HepG2 (cell line): ENCODE data around the gene HTR3B. TPM values are rescaled to one million over a fixed set of nuclear protein-coding genes. Genes with fewer than 3 reads are reported as not detected.
A peak's percentile ranks its signal among the peaks of the same experiment; 100 is the strongest.

Experiments
- ATAC-seq: fragments of 200-7000 bp; cut with Tn5 transposase; 3 replicates; pipeline ENCODE4 v1.9.1; 2020; ENCODE audit warnings: mild to moderate bottlenecking, moderate library complexity
- BruUV-seq: library from RNA; stranded (reverse); fragments of 400-500 nt; replicated peaks from 2 replicates; lab custom pipeline; 2021; lab: Mats Ljungman, UMichigan
- CTCF ChIA-PET: fragments of 300-600 bp; formaldehyde crosslinking; extraction: SDS; loops from one replicate; lab custom pipeline; 2021; ENCODE audit warnings: low total read pairs, inconsistent platforms, low intra/inter-chr PET ratio; lab: Yijun Ruan, JAX
- POLR2A ChIA-PET: fragments of 350-600 bp; sonication (Branson Sonifier 250); formaldehyde crosslinking; loops from one replicate; lab custom pipeline; 2020; ENCODE audit warnings: antibody characterized with exemption, inconsistent platforms; lab: Yijun Ruan, JAX
- DNase-seq: peaks from one replicate; pipeline ENCODE4 v3.0.0-alpha.2; 2015; ENCODE audit warnings: low spot score
- FAIRE-seq: peaks from 3 replicates; lab custom pipeline; 2011; peaks lifted over from hg19 to GRCh38; lab: Jason Lieb, UNC
- H2AFZ ChIP-seq: one replicate; pipeline ENCODE4 v1.6.1; 2011; ENCODE audit warnings: low read length, inconsistent platforms
- H3K27ac ChIP-seq: fragments of 300-600 bp; 3 replicates; pipeline ENCODE4 v1.8.0; 2011; ENCODE audit warnings: mixed run types, mild to moderate bottlenecking, mixed read lengths, low read length, inconsistent platforms; ENCODE audit not compliant: insufficient read depth; ENCODE audit errors: extremely low read length
- H3K27me3 ChIP-seq, 2 experiments: fragments of 200-600 bp in 1 of 2; 2 replicates in 1 of 2; 3 replicates in 1 of 2; pipeline versions ENCODE4 v1.6.0 to v1.8.0; 2011; ENCODE audit warnings: low read length in 2 of 2, mild to moderate bottlenecking in 2 of 2, moderate library complexity in 2 of 2, inconsistent platforms in 1 of 2; ENCODE audit not compliant: insufficient read depth in 2 of 2, control insufficient read depth in 1 of 2
- H3K36me3 ChIP-seq, 2 experiments: fragments of 200-600 bp in 1 of 2; replicated peaks in 1 of 2; 2 replicates in 1 of 2; 3 replicates in 1 of 2; pipeline versions ENCODE4 v1.5.1 to v1.8.0; 2011; ENCODE audit warnings: low read length in 2 of 2, inconsistent platforms in 1 of 2; ENCODE audit not compliant: insufficient read depth in 2 of 2, control insufficient read depth in 1 of 2
- H3K4me1 ChIP-seq: 2 replicates; pipeline ENCODE4 v1.5.1; 2012; ENCODE audit warnings: low read length, inconsistent platforms; ENCODE audit not compliant: insufficient read depth
- H3K4me2 ChIP-seq: 2 replicates; pipeline ENCODE4 v1.6.0; 2011; ENCODE audit warnings: low read depth, low read length, inconsistent platforms
- H3K4me3 ChIP-seq, 3 experiments: fragments of 200-600 bp in 1 of 3; sonication (generic), shearing (Covaris generic) in 1 of 3; replicated peaks in 1 of 3; 2 replicates each; pipeline ENCODE4 v1.5.1; 2011 to 2016; ENCODE audit warnings: low read length in 3 of 3, inconsistent platforms in 2 of 3, low read depth in 2 of 3, mild to moderate bottlenecking in 2 of 3, control low read depth in 1 of 3, mixed read lengths in 1 of 3; ENCODE audit not compliant: insufficient read depth in 1 of 3
- H3K79me2 ChIP-seq: one replicate; pipeline ENCODE4 v1.6.1; 2011; ENCODE audit warnings: low read length, inconsistent platforms; ENCODE audit not compliant: insufficient read depth
- H3K9ac ChIP-seq: 2 replicates; pipeline ENCODE4 v1.6.0; 2011; ENCODE audit warnings: mild to moderate bottlenecking, low read depth, low read length, inconsistent platforms; ENCODE audit not compliant: insufficient read depth
- H3K9me3 ChIP-seq: 2 replicates; pipeline ENCODE4 v1.5.1; 2012; ENCODE audit warnings: mild to moderate bottlenecking, low read length
- H4K20me1 ChIP-seq: 2 replicates; pipeline ENCODE4 v1.6.0; 2011; ENCODE audit warnings: inconsistent platforms, mild to moderate bottlenecking, low read length, moderate library complexity; ENCODE audit not compliant: insufficient read depth
- ATF1 ChIP-seq: IDR thresholded peaks from 2 replicates; pipeline ENCODE4 v1.6.1; 2016; ENCODE audit warnings: mild to moderate bottlenecking, control low read depth
- ATF7 ChIP-seq, 2 experiments: fragments of 450-650 bp in 1 of 2; sonication (generic) in 1 of 2; formaldehyde crosslinking in 1 of 2; IDR thresholded peaks; 2 replicates each; pipeline versions ENCODE4 v1.4.0 to v1.6.1; 2016 to 2020; ENCODE audit warnings: antibody characterized with exemption in 1 of 2, mild to moderate bottlenecking in 1 of 2, missing genetic modification reagents in 1 of 2
- BRF2 ChIP-seq: sonication (generic); formaldehyde crosslinking; IDR thresholded peaks from 2 replicates; pipeline ENCODE4 v1.8.1; 2022; ENCODE audit warnings: mild to moderate bottlenecking, missing genetic modification reagents
- CBFB ChIP-seq: sonication (generic); formaldehyde crosslinking; IDR thresholded peaks from 2 replicates; pipeline ENCODE4 v1.4.0; 2020; ENCODE audit warnings: missing genetic modification reagents
- FOXA3 ChIP-seq: IDR thresholded peaks from 2 replicates; pipeline ENCODE4 v1.6.1; 2016; ENCODE audit warnings: missing genetic modification reagents, missing compliant biosample characterization
- FOXO1 ChIP-seq: sonication (generic); formaldehyde crosslinking; IDR thresholded peaks from 2 replicates; pipeline ENCODE4 v1.4.0; 2020; ENCODE audit warnings: missing genetic modification reagents
- HNRNPK ChIP-seq: fragments of 200-400 bp; formaldehyde crosslinking; IDR thresholded peaks from 2 replicates; pipeline ENCODE4 v1.6.1; 2018; ENCODE audit warnings: low read length, low read depth, moderate library complexity, mild to moderate bottlenecking; ENCODE audit not compliant: poor library complexity, severe bottlenecking
- KDM2A ChIP-seq: sonication (generic); formaldehyde crosslinking; IDR thresholded peaks from 2 replicates; pipeline ENCODE4 v1.4.0; 2020; ENCODE audit warnings: low read depth, missing genetic modification reagents, borderline replicate concordance
- KMT2B ChIP-seq: IDR thresholded peaks from 2 replicates; pipeline ENCODE4 v1.6.1; 2016; ENCODE audit warnings: missing genetic modification reagents, missing compliant biosample characterization
- NR2F1 ChIP-seq, 2 experiments: fragments of 450-650 bp in 1 of 2; formaldehyde crosslinking in 1 of 2; IDR thresholded peaks; 2 replicates each; pipeline versions ENCODE4 v1.5.0 to v1.6.1; 2016 to 2020; ENCODE audit warnings: mild to moderate bottlenecking in 1 of 2, missing compliant biosample characterization in 1 of 2, missing genetic modification reagents in 1 of 2, moderate library complexity in 1 of 2
- REPIN1 ChIP-seq: sonication (generic); formaldehyde crosslinking; IDR thresholded peaks from 2 replicates; pipeline ENCODE4 v1.8.0; 2022; ENCODE audit warnings: missing genetic modification reagents, low read depth, mild to moderate bottlenecking, borderline replicate concordance
- SALL2 ChIP-seq: sonication (generic); formaldehyde crosslinking; IDR thresholded peaks from 2 replicates; pipeline ENCODE4 v1.8.1; 2023; ENCODE audit warnings: mild to moderate bottlenecking, missing genetic modification reagents, inconsistent platforms
- SIN3B ChIP-seq: fragments of 150-350 bp; IDR thresholded peaks from 2 replicates; pipeline ENCODE4 v1.6.1; 2014; ENCODE audit warnings: low read length
- SP5 ChIP-seq: IDR thresholded peaks from 2 replicates; pipeline ENCODE4 v1.6.1; 2016; ENCODE audit warnings: low read depth, borderline replicate concordance
- ZNF432 ChIP-seq: sonication (generic); formaldehyde crosslinking; IDR thresholded peaks from 2 replicates; pipeline ENCODE4 v1.5.0; 2020; ENCODE audit warnings: missing genetic modification reagents, mild to moderate bottlenecking, borderline replicate concordance
- ZNF556 ChIP-seq: sonication (generic); formaldehyde crosslinking; IDR thresholded peaks from 2 replicates; pipeline ENCODE4 v1.4.0; 2020; ENCODE audit warnings: mild to moderate bottlenecking, missing genetic modification reagents, borderline replicate concordance
- ZNF740 ChIP-seq: sonication (generic); formaldehyde crosslinking; IDR thresholded peaks from 2 replicates; pipeline ENCODE4 v1.4.0; 2020; ENCODE audit warnings: missing genetic modification reagents
- ZNF790 ChIP-seq: sonication (generic); formaldehyde crosslinking; IDR thresholded peaks from 2 replicates; pipeline ENCODE4 v1.8.0; 2022; ENCODE audit warnings: missing genetic modification reagents, mild to moderate bottlenecking, borderline replicate concordance
- WGBS: methylation state at CpG from one replicate; pipeline ENCODE4 v1.1.6; 2017; ENCODE audit warnings: low lambda C conversion rate; 5-methylcytosine and 5-hydroxymethylcytosine counted together
- in situ Hi-C: cut with HindIII; loops from 2 replicates; pipeline ENCODE4 v1.10.0; 2017; ENCODE audit warnings: low pct_unique_long_range_greater_than_20kb; ENCODE audit not compliant: extremely low pct_ligation_motif_present
- intact Hi-C: fragments of 100-400 bp; cut with micrococcal nuclease; formaldehyde crosslinking; loops from one replicate; pipeline ENCODE4 v1.10.0; 2022; ENCODE audit not compliant: unreplicated experiment
- polyA plus RNA-seq, 8 experiments: library from polyadenylated mRNA; depleted of rRNA in 3 of 8; stranded (reverse) in 7 of 8; unstranded in 1 of 8; fragments of >200 nt; fragmentation: Illumina TruSeq in 4 of 8; extraction: Trizol in 4 of 8; gene quantifications; 2 replicates each; pipeline versions ENCODE4 v1.2.1 to v1.2.3, GENCODE V29; 2011 to 2016; ENCODE audit warnings: low read depth in 4 of 8, missing spikeins in 1 of 8, mixed read lengths in 1 of 8; ENCODE audit not compliant: insufficient read depth in 1 of 8
- total RNA-seq, 5 experiments: library from RNA; depleted of rRNA; stranded (reverse); fragments of >200 nt; fragmentation: Illumina TruSeq; extraction: Trizol; gene quantifications; 2 replicates each; pipeline ENCODE4 v1.2.3, GENCODE V29; 2016; ENCODE audit warnings: low read depth in 1 of 5

Gene HTR3B
- total and polyA plus RNA-seq, 2 of the 13 experiments (the other 11 are each of a cell fraction or from before 2014, with no cell fraction given): 0.09 to 1.7 TPM

DNA sequence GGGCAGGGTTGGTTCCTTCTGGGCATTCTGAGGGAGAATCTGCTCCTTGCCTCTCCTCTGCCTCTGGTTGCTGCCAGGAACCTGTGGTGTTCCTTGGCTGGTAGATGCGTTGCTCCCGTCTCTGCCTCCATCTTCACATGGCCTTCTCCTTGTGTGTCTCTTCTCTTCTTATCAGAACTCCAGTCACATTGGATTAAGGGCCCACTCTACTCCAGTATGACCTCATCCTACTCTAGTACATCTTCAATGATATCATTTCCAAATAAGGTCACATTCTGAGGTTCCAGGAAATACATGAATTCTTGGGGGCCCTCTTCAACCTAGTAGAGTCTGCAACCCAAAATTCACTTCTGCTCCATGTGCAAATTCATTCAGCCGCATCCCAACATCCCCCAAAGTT lies 33.3 kb downstream of the HTR3B start:
- ATAC-seq: no peak
- intact Hi-C loops: no loop called here
- BruUV-seq: no TSS peak

GRCh38 chr11:113942256-113942655 lies 37.7 kb downstream of the HTR3B start:
- Histone ChIP-seq H3K27me3 (peaks cover 0 to 24% of the 10 kb centered on the region in 2 experiments; a peak in 2 of 5 replicates), H3K4me1 (peaks cover 5% of the 10 kb centered on the region), H3K79me2 (no peaks in the 10 kb centered on the region), H3K4me3 (no peak overlapping the region), H3K4me2 (no peak overlapping the region), H2AFZ (no peak overlapping the region), H3K36me3 (no peaks in the 10 kb centered on the region), H3K27ac (no peak overlapping the region), H3K9me3 (no peaks in the 10 kb centered on the region), H3K9ac (no peak overlapping the region), H4K20me1 (no peaks in the 10 kb centered on the region)
- FAIRE-seq (no peak), ATAC-seq (no peak), DNase-seq (no peak)
- POLR2A ChIA-PET: no interaction called here
- CTCF ChIA-PET: no interaction called here
- WGBS: 53% methylated on average over 8 of the region's 8 CpGs
- intact Hi-C loops (no loop called here), in situ Hi-C loops (no loop called here)
- BruUV-seq: no TSS peak
- TF ChIP-seq ATF1 (no peak), ZNF432 (CRISPR knock-in tag) (no peak), ZNF556 (CRISPR knock-in tag) (no peak), ZNF740 (CRISPR knock-in tag) (no peak), HNRNPK (no peak), SP5 (CRISPR knock-in tag) (no peak), NR2F1 (CRISPR knock-in tag; IDR thresholded peaks at IDR 0.05) (no peak), SIN3B (no peak), FOXA3 (no peak), KMT2B (CRISPR knock-in tag) (no peak), BRF2 (CRISPR knock-in tag) (no peak), KDM2A (CRISPR knock-in tag) (no peak), CBFB (no peak), SALL2 (no peak), ZNF790 (CRISPR knock-in tag) (no peak), REPIN1 (CRISPR knock-in tag) (no peak)

More for the DNA sequence above, 33.3 kb downstream of the HTR3B start:
- Histone ChIP-seq H3K4me1 (no peaks in the 10 kb centered on the region), H3K79me2 (no peaks in the 10 kb centered on the region), H4K20me1 (no peaks in the 10 kb centered on the region), H3K9me3 (no peaks in the 10 kb centered on the region), H3K9ac (no peak overlapping the region), H3K4me3 (no peak overlapping the region), H3K4me2 (no peak overlapping the region), H3K27ac (no peak overlapping the region), H2AFZ (no peak overlapping the region), H3K36me3 (no peaks in the 10 kb centered on the region), H3K27me3 (peaks cover 2 to 30% of the 10 kb centered on the region in 2 experiments; a peak in 3 of 5 replicates)
- TF ChIP-seq FOXO1 (CRISPR knock-in tag): no peak
- 0 out of 2 replicates have a peak, but pooled peaks have one; percentile 50 for TF ChIP-seq ATF7 (IDR thresholded peaks at IDR 0.05)
- TF ChIP-seq ATF7 (CRISPR knock-in tag; IDR thresholded peaks at IDR 0.05): no peak
- DNase-seq: no peak
- ChIA-PET CTCF (no interaction called here), POLR2A (no interaction called here)
- in situ Hi-C loops: no loop called here
- WGBS: 25% methylated on average over 3 of the region's 3 CpGs
- no peak for FAIRE-seq
